Stimulated activated naive CD8-positive, alpha-beta T cell treated with anti-CD3 and anti-CD28 coated beads, Interleukin-15, Interleukin-2, amounts not matched to agents 100 U/mL and 50 U/mL, for 24 hours (primary cell): ENCODE data around the gene STXBP6.

Source experiments
- ATAC-seq: fragments of 150-1000 bp; cut with Tn5 transposase; one replicate; pipeline ENCODE4 v1.10.0; 2021
- DNase-seq: peaks from one replicate; pipeline ENCODE4 v3.0.0; 2021

STXBP6 gene

DNA sequence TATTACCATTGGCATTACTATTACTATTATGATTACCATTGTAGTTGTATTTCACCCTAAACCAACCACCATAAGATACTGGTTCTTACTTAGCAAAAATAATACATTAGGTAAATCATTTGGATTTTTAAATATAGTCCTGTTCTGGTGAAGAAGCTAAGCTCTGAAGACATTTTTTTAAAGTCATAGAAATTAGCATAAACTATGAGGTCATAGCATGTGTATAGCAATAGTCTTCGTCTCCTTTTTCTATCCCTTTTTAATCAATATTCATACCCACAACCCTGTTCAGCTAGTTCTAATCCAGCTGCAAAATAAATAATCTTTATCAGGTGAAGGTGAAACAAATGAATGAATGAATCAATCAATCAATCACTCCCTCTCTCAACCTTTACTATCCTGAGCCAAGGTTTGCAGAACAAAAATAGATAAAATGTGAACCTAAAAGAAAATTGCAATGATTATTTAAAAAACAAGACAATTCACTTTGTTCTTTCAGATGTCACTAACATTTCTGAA is 134.5 kb downstream of the STXBP6 start:
- no peak for ATAC-seq

DNA sequence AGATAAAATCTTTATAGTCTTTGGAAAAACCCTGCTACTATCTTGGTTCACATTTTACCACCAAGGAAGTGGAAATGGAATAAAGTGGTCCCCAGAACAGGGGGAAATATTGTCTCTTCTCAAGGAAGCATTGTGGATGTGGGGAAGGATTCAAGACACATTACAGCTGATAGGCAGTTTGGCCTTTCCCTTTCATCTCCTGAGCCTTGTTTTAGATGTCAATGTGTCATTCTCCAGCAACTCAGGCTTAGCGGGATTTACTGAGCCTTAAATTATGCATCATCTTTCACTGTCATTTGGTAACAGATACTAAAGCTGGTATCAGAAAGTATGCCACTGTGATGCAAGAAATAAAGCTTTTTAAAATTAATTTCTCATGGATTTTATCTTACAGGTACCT is 136.2 kb downstream of the STXBP6 start:
- no peak for DNase-seq
- no peak for ATAC-seq

More for the DNA sequence above, 134.5 kb downstream of the STXBP6 start:
- no peak for DNase-seq

DNA sequence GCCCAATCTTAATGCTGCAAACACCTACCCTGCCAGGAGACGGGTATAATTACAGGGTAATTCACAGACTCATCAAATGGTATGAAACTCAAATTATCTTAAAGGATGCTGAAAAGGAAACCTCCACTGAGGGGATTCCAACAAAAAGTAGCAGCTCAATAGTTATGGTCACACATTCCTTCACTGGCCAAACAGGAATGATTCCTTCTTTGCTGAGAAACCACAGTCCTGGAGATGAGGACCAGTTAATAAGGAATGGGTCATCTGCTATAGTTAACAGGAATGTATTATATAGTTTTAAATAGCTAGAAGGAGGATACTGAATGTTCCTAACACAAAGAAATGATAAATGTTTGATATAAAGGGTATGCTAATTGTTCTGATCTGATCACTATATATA is 136.9 kb downstream of the STXBP6 start:
- DNase-seq (no peak), ATAC-seq (no peak)

DNA sequence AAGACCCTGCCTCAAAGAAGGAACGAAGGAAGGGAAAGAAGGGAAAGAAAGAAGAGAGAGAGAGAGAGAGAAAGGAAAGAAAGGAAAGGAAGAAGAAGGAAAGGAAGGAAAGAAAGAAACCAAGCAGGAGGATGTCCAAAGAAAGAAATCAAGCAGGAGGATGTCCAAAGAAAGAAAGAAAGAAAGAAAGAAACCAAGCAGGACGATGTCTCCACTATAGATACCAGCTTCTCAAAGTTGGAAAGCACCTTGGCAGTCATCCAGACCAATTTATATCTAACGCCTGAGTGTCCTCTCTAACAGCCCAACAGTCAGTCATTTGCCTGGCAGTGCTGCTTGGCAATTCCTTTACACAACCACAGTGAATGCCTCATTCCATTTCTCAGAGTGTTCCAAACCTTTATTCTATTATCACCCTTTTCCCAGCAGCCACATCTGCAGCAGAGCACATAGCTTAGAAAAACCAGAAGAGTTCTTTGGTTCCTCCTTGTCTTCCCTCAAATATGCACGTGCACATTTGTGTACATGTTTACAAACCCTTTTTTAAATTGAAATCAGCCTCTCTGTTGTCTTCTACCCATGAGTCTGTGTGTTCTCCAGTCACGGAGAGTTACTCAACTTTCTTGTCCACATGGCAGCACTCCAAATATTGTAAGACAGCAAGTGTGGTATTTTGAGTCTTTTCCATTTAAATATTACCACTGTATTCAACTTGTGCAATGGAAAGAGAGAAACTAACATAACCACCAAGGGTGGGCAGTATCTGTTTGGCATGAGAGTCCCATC is 138.4 kb downstream of the STXBP6 start:
- DNase-seq, result no peak
- no peak for ATAC-seq

DNA sequence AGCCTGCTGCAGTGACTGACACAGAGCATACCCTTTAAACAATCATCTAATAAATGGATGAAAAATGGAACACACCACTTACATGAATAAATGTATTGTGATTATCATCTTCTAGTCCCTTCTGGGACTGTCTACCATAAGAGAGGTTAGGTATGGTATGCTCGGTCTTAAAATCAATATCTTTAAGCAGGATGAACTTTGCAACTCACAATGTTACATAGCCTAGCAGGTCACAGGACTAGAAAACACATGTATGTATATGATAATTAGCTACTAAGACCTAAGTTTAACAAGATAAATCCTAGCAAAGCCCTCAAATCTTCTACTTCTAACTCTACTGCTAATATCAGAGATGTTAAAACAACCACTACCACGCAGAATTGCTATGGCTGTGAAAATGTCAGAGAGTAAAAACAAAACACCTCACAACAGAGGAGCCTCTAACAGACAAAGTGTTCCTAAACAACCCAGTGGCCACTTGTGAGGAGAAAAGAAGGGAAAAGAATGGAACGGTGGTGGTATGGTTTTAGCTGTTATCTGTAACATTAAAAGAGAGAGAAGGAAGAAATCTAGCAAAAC is 139.4 kb downstream of the STXBP6 start:
- DNase-seq, result no peak
- no peak for ATAC-seq

DNA sequence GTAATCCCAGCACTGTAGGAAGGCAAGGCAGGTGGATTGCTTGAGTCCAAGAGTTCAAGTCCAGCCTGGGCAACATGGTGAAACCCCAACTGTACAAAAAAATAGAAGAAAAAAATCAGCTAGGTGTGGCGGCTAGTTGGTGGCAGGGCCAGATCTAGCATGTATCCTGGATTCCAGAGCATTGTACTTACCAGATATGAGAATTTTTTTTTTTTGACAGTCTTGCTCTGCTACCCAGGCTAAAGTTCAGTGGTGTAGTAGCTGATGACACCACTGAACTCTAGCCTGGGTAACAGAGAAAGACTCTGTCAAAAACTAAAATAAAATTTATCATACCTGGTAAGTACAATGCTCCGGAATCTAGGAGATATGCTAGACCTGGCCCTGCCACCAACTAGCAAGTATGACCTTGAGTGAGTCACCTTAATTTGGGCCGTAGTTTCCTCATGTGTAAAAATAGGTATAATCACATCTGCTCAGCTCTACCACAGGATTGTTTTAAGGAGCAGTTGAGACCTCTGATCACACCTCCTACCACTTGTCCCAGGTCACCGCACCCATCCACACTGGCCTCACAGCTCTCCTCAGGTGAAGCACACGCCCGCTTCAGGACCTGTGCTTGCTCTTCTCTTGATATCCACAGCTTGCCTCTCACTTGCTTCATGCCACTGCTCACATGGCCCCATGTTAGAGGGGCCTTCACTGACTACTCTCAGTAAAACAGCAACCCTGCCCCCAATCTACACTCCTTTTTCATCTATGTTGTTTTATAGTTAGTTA is 140.2 kb downstream of the STXBP6 start:
- ATAC-seq, result no peak
- no peak for DNase-seq

- no peak for ATAC-seq
Observed at GRCh38 chr14:24908592-24909236, 141.2 kb downstream of the STXBP6 start.

DNA sequence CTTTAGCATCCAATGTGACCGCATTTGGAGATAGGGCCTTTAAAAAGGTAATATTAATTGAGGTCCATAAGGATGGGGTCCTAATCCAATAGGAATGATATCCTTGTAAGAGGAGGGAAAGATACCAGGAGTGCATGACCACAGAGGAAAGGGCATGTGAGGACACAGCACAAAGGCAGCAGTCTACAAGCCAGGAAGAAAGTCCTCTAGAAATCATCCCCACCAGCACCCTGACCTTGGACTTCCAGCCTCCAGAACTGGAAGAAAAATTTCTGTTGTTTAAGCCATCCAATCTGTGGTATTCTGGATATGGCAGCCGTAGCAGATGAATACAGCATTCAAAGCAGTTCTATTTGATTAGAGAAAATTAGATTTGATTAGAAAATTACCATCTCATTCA is 145.4 kb downstream of the STXBP6 start:
- DNase-seq, result no peak
- no peak for ATAC-seq

More at GRCh38 chr14:24908592-24909236, 141.2 kb downstream of the STXBP6 start:
- DNase-seq, result no peak

- DNase-seq, result no peak
- ATAC-seq, result no peak
Observed at GRCh38 chr14:24903337-24903736, 146.6 kb downstream of the STXBP6 start.

GRCh38 chr14:24900269-24901100 is 149.5 kb downstream of the STXBP6 start:
- no peak for DNase-seq

GRCh38 chr14:24897793-24898192 is 152.2 kb downstream of the STXBP6 start:
- no peak for ATAC-seq
- no peak for DNase-seq

More at GRCh38 chr14:24900269-24901100, 149.5 kb downstream of the STXBP6 start:
- ATAC-seq, result no peak

DNA sequence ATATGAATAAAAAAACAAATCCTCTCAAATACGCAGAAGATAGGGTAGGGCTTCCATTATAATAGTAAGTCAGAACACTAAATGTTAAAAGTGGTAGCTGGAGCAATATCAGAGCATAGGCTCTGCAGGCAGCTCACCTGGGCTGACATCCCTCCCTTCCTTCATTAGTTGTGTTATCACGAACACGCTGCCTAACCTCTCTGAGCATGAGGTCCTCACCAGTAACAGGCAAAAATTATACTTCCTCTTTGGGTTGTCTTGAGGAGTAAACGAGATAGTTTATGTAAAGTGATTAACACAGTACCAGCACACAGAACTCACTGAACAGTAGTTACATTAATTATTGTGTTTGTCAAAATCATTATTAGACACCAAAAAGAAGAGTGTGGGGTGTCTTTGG is 154.3 kb downstream of the STXBP6 start:
- ATAC-seq (no peak), DNase-seq (no peak)

DNA sequence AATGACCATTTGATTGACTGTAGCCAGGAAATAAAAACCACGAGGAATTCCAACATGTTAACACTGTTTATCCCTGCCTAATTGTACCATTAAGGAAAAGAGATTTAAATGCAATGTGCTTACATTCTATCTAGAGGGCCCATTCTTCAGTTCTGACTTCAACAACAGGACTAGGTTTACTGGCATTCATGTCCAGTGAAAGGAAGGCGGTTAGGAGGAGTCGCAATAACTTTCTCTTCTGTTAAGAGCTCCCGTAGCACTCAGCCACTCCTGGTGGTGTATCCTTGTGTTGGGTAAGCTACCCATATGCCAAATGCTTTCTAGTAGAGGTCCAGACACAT is 154.7 kb downstream of the STXBP6 start:
- no peak for ATAC-seq
- DNase-seq, result no peak

DNA sequence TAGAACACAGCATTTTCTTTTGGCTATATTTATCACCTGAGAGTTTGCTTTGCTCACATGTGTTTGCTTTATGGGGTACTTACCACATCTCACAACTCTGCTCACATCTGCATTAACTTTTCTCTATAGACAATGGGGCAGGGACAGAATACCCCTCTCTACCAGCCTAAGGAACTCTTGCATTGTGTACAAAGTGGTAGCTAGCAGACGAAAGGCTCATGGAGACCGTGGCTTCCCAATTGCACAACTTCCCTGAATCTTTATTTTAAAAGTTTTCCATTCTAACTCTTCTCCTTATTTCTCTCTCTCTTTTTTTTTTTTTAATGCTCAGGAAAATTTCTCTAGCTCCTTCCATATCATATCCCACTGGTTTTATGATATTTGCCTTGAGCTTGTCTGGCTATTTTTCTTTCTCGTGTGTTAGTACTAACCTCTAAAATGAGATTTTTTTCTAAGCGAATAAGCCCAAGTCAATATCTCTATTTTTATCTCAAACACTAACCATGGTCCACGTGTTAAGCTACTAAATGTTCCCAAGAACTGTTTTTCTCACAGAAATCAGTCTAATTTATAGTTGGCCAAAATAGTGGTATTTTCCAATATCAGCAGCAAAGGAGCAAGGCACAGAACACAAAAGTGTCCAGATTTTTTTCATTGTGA is 155.2 kb downstream of the STXBP6 start:
- DNase-seq (no peak), ATAC-seq (no peak)

DNA sequence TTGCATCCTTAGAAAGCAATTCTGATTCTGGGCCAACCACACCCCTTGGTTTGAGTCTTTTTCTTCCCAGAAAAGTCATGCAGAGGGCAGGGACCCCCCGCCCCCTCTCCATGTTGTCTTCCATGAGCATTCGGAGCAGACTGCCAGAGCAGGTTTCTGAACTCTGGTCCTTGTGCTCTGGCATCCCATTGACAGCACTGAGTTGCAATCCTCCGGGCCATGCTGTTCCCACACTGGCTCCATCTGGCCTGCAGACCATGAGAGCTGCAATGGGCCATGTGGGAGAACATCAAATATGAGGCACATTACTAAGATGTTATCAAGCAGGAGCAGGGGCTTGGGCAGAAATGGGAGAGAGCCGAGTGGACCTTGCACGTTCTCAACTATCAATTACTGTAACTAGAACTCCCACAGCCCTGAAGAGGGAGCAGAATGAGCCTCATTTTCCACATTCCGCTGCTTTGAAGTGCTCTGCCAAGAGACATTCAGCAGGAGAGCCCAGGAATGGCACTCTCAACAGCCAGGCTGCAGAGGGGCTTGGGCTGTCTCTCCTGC is 157.4 kb downstream of the STXBP6 start:
- DNase-seq, result no peak
- no peak for ATAC-seq

GRCh38 chr14:24891987-24892496 is 157.9 kb downstream of the STXBP6 start:
- DNase-seq, result no peak
- no peak for ATAC-seq

DNA sequence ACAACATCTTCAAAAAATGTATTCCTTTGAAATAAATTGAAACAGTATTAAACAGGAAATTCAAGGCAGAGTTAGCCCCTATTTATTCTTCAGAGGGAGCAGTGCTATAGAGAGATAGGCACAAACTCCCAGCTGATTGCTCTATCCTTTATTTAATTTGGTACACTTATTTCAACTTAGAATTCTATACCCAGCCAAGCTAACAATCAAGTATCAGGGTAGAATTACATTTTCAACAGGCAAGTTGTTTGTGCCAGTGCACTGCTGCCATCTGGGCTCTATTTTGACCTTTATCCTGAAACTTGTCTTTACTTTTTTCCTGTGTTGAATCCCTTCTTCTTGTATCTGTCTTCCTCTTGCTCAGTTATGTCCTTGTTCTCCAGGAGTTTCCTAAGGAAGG is 159.2 kb downstream of the STXBP6 start:
- no peak for DNase-seq
- no peak for ATAC-seq

DNA sequence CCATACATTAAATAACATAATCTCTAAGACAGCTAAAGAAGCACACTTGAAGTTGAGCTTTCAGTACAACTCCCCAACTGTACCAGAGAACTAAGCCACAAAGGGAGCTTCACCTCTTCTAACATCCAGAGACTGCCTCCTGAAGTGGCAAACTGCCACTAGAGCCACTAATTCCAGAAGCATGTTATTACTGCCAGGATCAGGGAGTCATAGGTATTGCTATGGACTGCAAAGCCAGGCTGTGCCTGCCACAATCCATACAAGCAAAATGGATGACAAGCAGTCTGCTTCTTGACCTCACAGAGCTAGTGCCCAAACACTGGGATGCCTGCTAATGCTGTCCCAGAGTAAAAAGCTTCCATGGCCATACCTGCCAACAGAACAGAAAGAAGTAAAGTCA is 160.1 kb downstream of the STXBP6 start:
- ATAC-seq, result no peak
- no peak for DNase-seq

DNA sequence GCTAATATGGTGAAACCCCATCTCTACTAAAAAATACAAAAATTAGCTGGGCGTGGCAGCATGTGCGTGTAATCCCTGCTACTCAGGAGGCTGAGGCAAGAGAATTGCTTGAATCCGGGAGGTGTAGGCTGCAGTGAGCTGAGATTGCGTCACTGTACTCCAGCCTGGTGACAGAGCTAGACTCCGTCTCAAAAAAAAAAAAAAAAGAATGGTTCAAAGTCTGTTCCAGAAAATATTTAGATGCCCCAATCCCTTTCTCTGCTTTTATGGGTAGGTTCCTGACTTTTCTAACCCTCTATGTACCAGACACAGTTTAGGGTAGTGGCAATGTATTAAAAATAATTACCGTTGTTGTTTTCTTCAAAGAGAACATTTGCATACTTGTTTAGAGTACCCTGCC is 161.4 kb downstream of the STXBP6 start:
- no peak for ATAC-seq
- no peak for DNase-seq

DNA sequence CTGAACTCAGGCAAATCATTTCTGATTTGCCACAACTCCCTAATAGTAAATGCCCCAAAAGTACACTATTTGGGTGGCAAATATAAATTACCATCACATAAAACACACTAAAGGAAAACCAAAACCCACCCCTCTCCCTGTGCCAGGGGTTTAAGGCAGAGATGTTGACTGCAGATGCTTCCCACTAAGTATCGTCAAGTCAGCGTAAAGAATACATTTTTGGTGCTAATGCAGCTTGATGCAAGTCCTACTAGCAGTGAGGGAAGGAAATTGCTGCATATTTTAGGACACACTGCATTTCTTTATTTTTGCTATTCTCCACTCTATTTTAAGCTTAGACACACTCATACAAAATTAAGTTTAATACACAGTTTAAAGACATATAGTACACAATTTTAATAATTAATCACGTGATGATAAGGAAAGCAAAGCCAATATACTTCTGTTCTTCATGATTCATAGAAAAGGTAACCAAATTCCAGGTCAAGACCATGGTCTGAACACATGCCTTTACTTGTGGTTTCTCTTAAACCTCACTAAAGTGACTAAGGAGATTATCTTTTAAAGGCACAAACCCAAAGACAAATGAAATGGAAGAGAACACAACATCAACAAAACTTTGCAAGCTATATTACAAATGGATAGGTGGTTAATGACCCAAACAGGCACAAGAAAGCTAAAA is 162.2 kb downstream of the STXBP6 start:
- ATAC-seq (no peak), DNase-seq (no peak)
